Measurements from ENCODE around the gene OLA1. TPM values are rescaled to one million over a fixed set of nuclear protein-coding genes. Genes with fewer than 3 reads are reported as not detected.

The OLA1 gene
- total RNA-seq, 1 experiment from 2014 or later = 126 TPM

- ChIA-PET CTCF (no interaction called here), POLR2A (no interaction called here)
- intact Hi-C loops (cut with micrococcal nuclease; ENCODE audit: unreplicated experiment) = no loop called here
- H3K4me3 ChIP-seq (ENCODE audit: low read depth in 2 of 2, low read length in 2 of 2) = no peak overlapping the region
- H3K9me3 ChIP-seq (ENCODE audit: control insufficient read depth, insufficient read depth, low read depth, low read length) = no peaks in the 10 kb centered on the region
- H3K27ac ChIP-seq (ENCODE audit: low read length) = no peak overlapping the region
- TF ChIP-seq CTCF (IDR thresholded peaks at IDR 0.05) (no peak), POLR2AphosphoS5 (IDR thresholded peaks at IDR 0.05; ENCODE audit: low read depth, low read length) (no peak), TCF7L2 (IDR thresholded peaks at IDR 0.05; ENCODE audit: low read depth, low read length) (no peak)
- ATAC-seq = no peak
- no peaks in the 10 kb centered on the region; the same call in 1 of the 2 replicates for H3K4me1 ChIP-seq (ENCODE audit: control insufficient read depth, insufficient read depth, low read length)
- in situ Hi-C loops (cut with HindIII; ENCODE audit: low pct_unique_long_range_greater_than_20kb, low sequenced_read_pairs) = no loop called here
- no peaks in the 10 kb centered on the region for H3K27me3 ChIP-seq (ENCODE audit: control insufficient read depth, insufficient read depth, low read length)
- no TSS peak for BruUV-seq (replicated peaks)
- no peak for DNase-seq (ENCODE audit: low read depth, low spot score)
- H3K36me3 ChIP-seq (ENCODE audit: control insufficient read depth, insufficient read depth, low read length) = no peaks in the 10 kb centered on the region; the same call in 1 of the 2 replicates
These were observed 55.7 kb downstream of the OLA1 start for GRCh38 chr2:174192664-174193063.

GRCh38 chr2:174191342-174192074 lies 56.8 kb downstream of the OLA1 start:
- Histone ChIP-seq H3K27me3 (ENCODE audit: control insufficient read depth, insufficient read depth, low read length) (no peaks in the 10 kb centered on the region), H3K4me1 (ENCODE audit: control insufficient read depth, insufficient read depth, low read length) (no peaks in the 10 kb centered on the region), H3K27ac (ENCODE audit: low read length) (no peak overlapping the region), H3K36me3 (ENCODE audit: control insufficient read depth, insufficient read depth, low read length) (no peaks in the 10 kb centered on the region; the same call in 1 of the 2 replicates), H3K4me3 (ENCODE audit: low read depth in 2 of 2, low read length in 2 of 2) (no peak overlapping the region), H3K9me3 (ENCODE audit: control insufficient read depth, insufficient read depth, low read depth, low read length) (no peaks in the 10 kb centered on the region)
- in situ Hi-C loops (cut with HindIII; ENCODE audit: low pct_unique_long_range_greater_than_20kb, low sequenced_read_pairs) = no loop called here
- ATAC-seq (no peak), DNase-seq (ENCODE audit: low read depth, low spot score) (no peak)
- no peak for TF ChIP-seq REST (IDR thresholded peaks at IDR 0.05; ENCODE audit: insufficient read depth in 1 of 2, low read depth in 2 of 2, low read length in 1 of 2)
- BruUV-seq (replicated peaks) = no TSS peak
- intact Hi-C loops (cut with micrococcal nuclease; ENCODE audit: unreplicated experiment) = no loop called here
- CTCF ChIA-PET = interaction anchor here (0.6 kb wide), 1 partner anchor 27 kb away, joined by 3 read pairs; no protein-coding TSS in a partner anchor
- POLR2A ChIA-PET = no interaction called here

GRCh38 chr2:174184915-174185314 lies 63.4 kb downstream of the OLA1 start:
- Histone ChIP-seq H3K4me3 (ENCODE audit: low read depth in 2 of 2, low read length in 2 of 2) (no peak overlapping the region), H3K27ac (ENCODE audit: low read length) (no peak overlapping the region), H3K36me3 (ENCODE audit: control insufficient read depth, insufficient read depth, low read length) (no peaks in the 10 kb centered on the region), H3K9me3 (ENCODE audit: control insufficient read depth, insufficient read depth, low read depth, low read length) (no peaks in the 10 kb centered on the region), H3K27me3 (ENCODE audit: control insufficient read depth, insufficient read depth, low read length) (no peaks in the 10 kb centered on the region), H3K4me1 (ENCODE audit: control insufficient read depth, insufficient read depth, low read length) (peaks cover 8% of the 10 kb centered on the region)
- no TSS peak for BruUV-seq (replicated peaks)
- in situ Hi-C loops (cut with HindIII; ENCODE audit: low pct_unique_long_range_greater_than_20kb, low sequenced_read_pairs) = no loop called here
- DNase-seq (ENCODE audit: low read depth, low spot score) = no peak
- no peak for TF ChIP-seq CTCF (IDR thresholded peaks at IDR 0.05)
- no peak for TF ChIP-seq TCF7L2 (IDR thresholded peaks at IDR 0.05; ENCODE audit: low read depth, low read length)
- TF ChIP-seq REST (IDR thresholded peaks at IDR 0.05; ENCODE audit: insufficient read depth in 1 of 2, low read depth in 2 of 2, low read length in 1 of 2) = no peak
- TF ChIP-seq SIN3A (IDR thresholded peaks at IDR 0.05; ENCODE audit: borderline replicate concordance, insufficient read depth, low read depth, low read length) = no peak
- no peak for TF ChIP-seq POLR2AphosphoS5 (IDR thresholded peaks at IDR 0.05; ENCODE audit: low read depth, low read length)
- POLR2A ChIA-PET = no interaction called here
- intact Hi-C loops (cut with micrococcal nuclease; ENCODE audit: unreplicated experiment) = no loop called here
- CTCF ChIA-PET = no interaction called here
- no peak for ATAC-seq
